Measurements from ENCODE around the gene SAMD10.
A peak's percentile ranks its signal among the peaks of the same experiment; 100 is the strongest.
"Not testable (repeated sequence)": the region's sequence is repeated elsewhere in the genome, so short reads cannot be mapped to it uniquely, and the experiment has no call there.

SAMD10 gene

DNA sequence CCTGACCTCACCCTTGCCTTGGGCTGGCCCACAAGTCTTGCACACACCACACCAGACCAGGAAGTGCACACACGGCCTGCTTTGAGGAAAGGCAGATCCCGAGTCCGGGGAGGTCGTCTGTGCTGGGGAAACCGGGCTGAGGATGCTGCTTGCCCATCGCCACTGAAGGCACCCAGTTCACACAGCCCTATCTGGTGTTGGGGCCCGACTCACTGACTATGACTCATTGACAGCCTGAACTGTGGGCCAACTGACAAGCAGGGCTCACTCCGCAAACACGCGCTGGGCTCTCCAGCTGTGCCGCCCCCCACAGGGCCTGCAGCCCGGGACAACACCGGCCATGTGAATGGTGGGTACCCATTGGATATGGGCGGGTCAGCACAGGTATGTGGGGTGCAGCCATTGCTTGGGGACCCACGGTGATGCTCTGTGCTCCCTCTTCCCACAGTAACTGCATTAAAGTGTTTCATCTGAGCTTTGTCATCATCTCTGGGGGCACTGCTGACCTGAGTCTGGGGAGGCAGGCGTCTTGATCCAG lies 1.6 kb downstream of the SAMD10 start:
- DNase-seq = peak; percentile 77
- peaks cover 47% of the 10 kb centered on the region for H3K36me3 Mint-ChIP-seq (ENCODE audit: low read depth)

GRCh38 chr20:63976980-63977738 lies 2.3 kb downstream of the SAMD10 start:
- H3K27ac Mint-ChIP-seq = peak overlapping the region; percentile 91
- peak; percentile 33 for DNase-seq
- no peaks in the 10 kb centered on the region for H3K9me3 Mint-ChIP-seq
- no peaks in the 10 kb centered on the region for H3K27me3 Mint-ChIP-seq
- H3K36me3 Mint-ChIP-seq (ENCODE audit: low read depth) = peaks cover 44% of the 10 kb centered on the region
- peak overlapping the region; percentile 81 for H3K4me3 Mint-ChIP-seq
- peaks cover 58% of the 10 kb centered on the region for H3K4me1 Mint-ChIP-seq (ENCODE audit: low read depth)

More for the DNA sequence above, 1.6 kb downstream of the SAMD10 start:
- Mint-ChIP-seq H3K27me3 (no peaks in the 10 kb centered on the region), H3K9me3 (no peaks in the 10 kb centered on the region), H3K4me1 (ENCODE audit: low read depth) (peaks cover 62% of the 10 kb centered on the region), H3K27ac (peak overlapping the region; percentile 91), H3K4me3 (peak overlapping the region; percentile 81)

GRCh38 chr20:63976511-63976910 lies 2.9 kb downstream of the SAMD10 start:
- Mint-ChIP-seq H3K4me3 (peak overlapping the region; percentile 81), H3K36me3 (ENCODE audit: low read depth) (peaks cover 40% of the 10 kb centered on the region), H3K4me1 (ENCODE audit: low read depth) (peaks cover 56% of the 10 kb centered on the region), H3K27ac (peak overlapping the region; percentile 29)
- DNase-seq, H3K9me3 Mint-ChIP-seq, H3K27me3 Mint-ChIP-seq: not testable (repeated sequence)

- no peak overlapping the region for H3K4me3 Mint-ChIP-seq
- H3K4me1 Mint-ChIP-seq (ENCODE audit: low read depth) = peaks cover 47% of the 10 kb centered on the region
- no peaks in the 10 kb centered on the region for H3K9me3 Mint-ChIP-seq
- H3K27me3 Mint-ChIP-seq = no peaks in the 10 kb centered on the region
- DNase-seq = no peak
- peaks cover 39% of the 10 kb centered on the region for H3K36me3 Mint-ChIP-seq (ENCODE audit: low read depth)
- H3K27ac Mint-ChIP-seq = no peak overlapping the region
Observed at GRCh38 chr20:63974402-63975200, 4.8 kb downstream of the SAMD10 start.

DNA sequence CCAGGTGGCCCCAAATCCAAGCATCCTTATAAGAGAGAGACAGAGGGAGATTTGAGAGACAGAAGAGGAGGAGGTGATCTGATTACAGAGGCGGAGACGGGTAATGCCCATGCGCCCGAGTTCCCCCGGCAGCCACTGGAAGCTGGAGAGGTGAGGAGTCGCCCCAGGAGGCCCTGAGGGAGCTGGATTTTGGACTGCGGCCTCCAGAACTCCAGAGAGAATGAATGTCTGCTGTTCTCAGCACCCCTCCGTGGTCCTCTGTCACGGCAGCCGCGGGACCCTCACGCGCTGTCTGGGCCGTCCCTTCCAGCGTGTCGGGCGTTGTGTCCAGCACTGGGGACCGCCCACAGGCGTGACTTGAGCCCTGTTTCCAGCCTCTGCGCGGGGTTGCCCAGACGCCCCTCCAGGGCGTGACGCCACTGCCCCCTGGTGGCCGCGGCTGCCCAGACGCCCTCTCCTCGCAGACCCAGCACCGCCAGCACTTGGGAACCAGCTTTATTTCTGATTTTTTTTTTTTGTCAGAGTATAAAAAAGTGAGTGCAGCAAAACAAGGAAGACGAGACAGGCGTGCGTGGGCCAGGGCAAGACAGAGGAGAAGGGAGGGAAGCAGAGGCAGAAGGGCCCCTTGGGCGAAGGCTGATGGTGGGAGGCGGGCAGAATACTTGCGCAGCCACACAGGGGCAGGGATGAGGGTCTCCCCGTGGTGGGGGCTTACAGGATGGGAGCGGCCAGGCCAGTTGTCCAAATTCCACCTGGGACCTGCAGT lies 5.6 kb downstream of the SAMD10 start:
- H3K4me3 Mint-ChIP-seq = no peak overlapping the region
- H3K27ac Mint-ChIP-seq = no peak overlapping the region
- no peaks in the 10 kb centered on the region for H3K27me3 Mint-ChIP-seq
- peaks cover 50% of the 10 kb centered on the region for H3K4me1 Mint-ChIP-seq (ENCODE audit: low read depth)
- no peaks in the 10 kb centered on the region for H3K9me3 Mint-ChIP-seq
- DNase-seq = peak; percentile 88
- H3K36me3 Mint-ChIP-seq (ENCODE audit: low read depth) = peaks cover 41% of the 10 kb centered on the region

GRCh38 chr20:63973160-63973479 lies 6.3 kb downstream of the SAMD10 start:
- H3K27ac Mint-ChIP-seq = no peak overlapping the region
- H3K9me3 Mint-ChIP-seq = no peaks in the 10 kb centered on the region
- no peaks in the 10 kb centered on the region for H3K27me3 Mint-ChIP-seq
- no peak for DNase-seq
- peaks cover 52% of the 10 kb centered on the region for H3K4me1 Mint-ChIP-seq (ENCODE audit: low read depth)
- H3K36me3 Mint-ChIP-seq (ENCODE audit: low read depth) = peaks cover 47% of the 10 kb centered on the region
- H3K4me3 Mint-ChIP-seq = no peak overlapping the region

DNA sequence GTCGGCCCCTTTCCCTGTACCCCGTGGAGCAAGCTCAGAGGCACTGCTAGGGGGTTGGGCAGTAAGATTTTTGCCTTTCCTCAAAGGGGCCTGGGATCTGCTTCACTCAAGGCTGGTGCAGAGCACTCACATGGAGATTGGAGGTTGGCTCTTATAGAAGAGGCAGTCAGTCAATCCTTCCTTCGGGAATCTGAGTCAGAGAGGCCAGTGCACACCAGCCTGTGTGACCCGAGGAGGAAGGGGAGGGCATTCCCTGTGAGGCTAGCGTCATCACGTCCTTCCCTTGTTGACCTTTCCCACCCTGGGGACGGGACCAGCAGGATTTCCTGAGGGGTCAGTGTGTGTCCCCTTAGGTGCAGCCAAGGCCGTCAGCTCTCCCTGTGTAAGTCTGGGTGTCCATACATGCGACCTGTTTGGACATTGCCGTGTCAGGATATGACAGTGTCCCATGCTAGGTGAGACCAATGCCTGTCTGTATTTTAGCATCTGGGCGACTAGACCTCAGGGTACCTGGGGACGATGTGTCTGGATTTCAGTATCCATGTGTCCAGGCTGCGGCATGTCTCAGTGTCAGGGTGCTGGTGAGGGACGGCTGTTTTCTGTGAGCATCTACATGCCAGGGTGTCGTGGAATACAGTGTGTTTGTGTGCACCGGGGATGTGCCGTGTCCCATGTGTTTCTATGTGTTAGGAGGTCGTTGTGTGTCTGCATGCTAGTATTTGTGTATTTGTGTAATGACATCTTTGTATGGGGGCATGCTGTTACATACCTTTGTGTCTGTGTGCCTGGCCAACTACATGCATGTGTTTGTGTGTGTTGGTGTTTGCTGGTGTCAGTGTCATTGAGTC lies 6.9 kb downstream of the SAMD10 start:
- Mint-ChIP-seq H3K36me3 (ENCODE audit: low read depth) (peaks cover 53% of the 10 kb centered on the region), H3K27me3 (no peaks in the 10 kb centered on the region), H3K9me3 (no peaks in the 10 kb centered on the region), H3K27ac (no peak overlapping the region), H3K4me3 (no peak overlapping the region), H3K4me1 (ENCODE audit: low read depth) (peaks cover 47% of the 10 kb centered on the region)
- DNase-seq = peak; percentile 32

DNA sequence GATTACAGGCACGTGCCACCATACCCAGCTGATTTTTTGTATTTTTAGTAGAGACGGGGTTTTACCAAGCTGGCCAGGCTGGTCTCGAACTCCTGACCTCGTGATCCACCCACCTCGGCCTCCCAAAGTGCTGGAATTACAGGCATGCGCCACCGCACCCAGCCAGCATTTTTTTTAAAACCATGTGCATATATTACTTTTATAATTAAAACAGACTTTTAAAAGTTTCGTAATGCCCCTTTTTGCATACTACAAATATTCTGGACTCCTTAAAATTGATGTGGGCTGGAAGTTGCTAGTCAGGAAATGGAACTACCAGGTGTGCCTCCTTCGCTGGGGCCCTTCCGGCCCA lies 7.5 kb downstream of the SAMD10 start:
- H3K4me3 Mint-ChIP-seq, H3K9me3 Mint-ChIP-seq, DNase-seq, H3K27ac Mint-ChIP-seq, H3K27me3 Mint-ChIP-seq: not testable (repeated sequence)
- peaks cover 41% of the 10 kb centered on the region for H3K4me1 Mint-ChIP-seq (ENCODE audit: low read depth)
- peaks cover 54% of the 10 kb centered on the region for H3K36me3 Mint-ChIP-seq (ENCODE audit: low read depth)

- no peaks in the 10 kb centered on the region for H3K27me3 Mint-ChIP-seq
- H3K4me3 Mint-ChIP-seq = peak overlapping the region; percentile 69
- H3K9me3 Mint-ChIP-seq = no peaks in the 10 kb centered on the region
- H3K36me3 Mint-ChIP-seq (ENCODE audit: low read depth) = peaks cover 55% of the 10 kb centered on the region
- no peak overlapping the region for H3K27ac Mint-ChIP-seq
- peak; percentile 29 for DNase-seq
- H3K4me1 Mint-ChIP-seq (ENCODE audit: low read depth) = peaks cover 32% of the 10 kb centered on the region
Observed at GRCh38 chr20:63970714-63971431, 8.6 kb downstream of the SAMD10 start.

GRCh38 chr20:63969838-63970713 lies 9.4 kb downstream of the SAMD10 start, which contains the start of gene ZNF512B:
Gene ZNF512B (minus strand): TSS chr20:63969930. CDS start chr20:63967950, 1,980 bp downstream.
- peaks cover 51% of the 10 kb centered on the region for H3K36me3 Mint-ChIP-seq (ENCODE audit: low read depth)
- H3K27me3 Mint-ChIP-seq = no peaks in the 10 kb centered on the region
- DNase-seq = peak; percentile 76
- H3K9me3 Mint-ChIP-seq = no peaks in the 10 kb centered on the region
- H3K4me1 Mint-ChIP-seq (ENCODE audit: low read depth) = peaks cover 32% of the 10 kb centered on the region
- peak within 1 kb of the TSS; percentile 86 for H3K4me3 Mint-ChIP-seq
- peak within 1 kb of the TSS; percentile 89 for H3K27ac Mint-ChIP-seq

- H3K27me3 Mint-ChIP-seq = no peaks in the 10 kb centered on the region
- DNase-seq = peak; percentile 66
- H3K36me3 Mint-ChIP-seq (ENCODE audit: low read depth) = peaks cover 46% of the 10 kb centered on the region
- no peaks in the 10 kb centered on the region for H3K9me3 Mint-ChIP-seq
- peak overlapping the region; percentile 86 for H3K4me3 Mint-ChIP-seq
- H3K27ac Mint-ChIP-seq = peak overlapping the region; percentile 89
- H3K4me1 Mint-ChIP-seq (ENCODE audit: low read depth) = peaks cover 27% of the 10 kb centered on the region
Observed at GRCh38 chr20:63968928-63969760, 10.3 kb downstream of the SAMD10 start.
